ENCODE measurements around the gene RABGAP1L.
"Not testable (repeated sequence)": the region's sequence is repeated elsewhere in the genome, so short reads cannot be mapped to it uniquely, and the experiment has no call there.

Gene RABGAP1L

GRCh38 chr1:174242856-174243255 lies 83.5 kb downstream of the RABGAP1L start:
- TF ChIP-seq CTCF (IDR thresholded peaks at IDR 0.05; ENCODE audit: low read depth, low read length), result no peak
- no peak overlapping the region for H3K4me3 ChIP-seq (ENCODE audit: low read depth, low read length)

GRCh38 chr1:174243451-174244000 lies 84.2 kb downstream of the RABGAP1L start:
- no peak for TF ChIP-seq CTCF (IDR thresholded peaks at IDR 0.05; ENCODE audit: low read depth, low read length)
- no peak overlapping the region for H3K4me3 ChIP-seq (ENCODE audit: low read depth, low read length)

- no peak for TF ChIP-seq CTCF (IDR thresholded peaks at IDR 0.05; ENCODE audit: low read depth, low read length)
- H3K4me3 ChIP-seq (ENCODE audit: low read depth, low read length), result no peak overlapping the region
Measured at GRCh38 chr1:174244017-174244416, 84.7 kb downstream of the RABGAP1L start.

- no peak for TF ChIP-seq CTCF (IDR thresholded peaks at IDR 0.05; ENCODE audit: low read depth, low read length)
- H3K4me3 ChIP-seq (ENCODE audit: low read depth, low read length), result no peak overlapping the region
Measured at GRCh38 chr1:174247472-174247871, 88.2 kb downstream of the RABGAP1L start.

- no peak overlapping the region for H3K4me3 ChIP-seq (ENCODE audit: low read depth, low read length)
- no peak for TF ChIP-seq CTCF (IDR thresholded peaks at IDR 0.05; ENCODE audit: low read depth, low read length)
Measured at GRCh38 chr1:174248041-174248440, 88.7 kb downstream of the RABGAP1L start.

GRCh38 chr1:174256386-174256785 lies 97.1 kb downstream of the RABGAP1L start:
- not testable (repeated sequence) for H3K4me3 ChIP-seq (ENCODE audit: low read depth, low read length)

- TF ChIP-seq CTCF (IDR thresholded peaks at IDR 0.05; ENCODE audit: low read depth, low read length), result peak; percentile 21; the same call in 1 of the 2 replicates
- no peak overlapping the region for H3K4me3 ChIP-seq (ENCODE audit: low read depth, low read length)
Measured at GRCh38 chr1:174258148-174258550, 98.8 kb downstream of the RABGAP1L start.

Measured in WI38 (cell line).